Purkinje cell (primary cell): ENCODE measurements around the gene IGSF6. TPM values are rescaled to one million over a fixed set of nuclear protein-coding genes. Genes with fewer than 3 reads are reported as not detected.

Source experiments
- polyA plus RNA-seq: library from polyadenylated mRNA; unstranded; fragments of >200 nt; fragmentation: Nextera tagmentation; gene quantifications from 2 replicates; pipeline ENCODE4 v1.2.1, GENCODE V29; 2014

Gene IGSF6
- polyA plus RNA-seq = 0.14 and 0.65 TPM in 2 replicates

GRCh38 chr16:21652453-21652852, at the start of gene IGSF6:
Gene IGSF6, minus strand, starts transcription at chr16:21652608. Its CDS starts 10 bp downstream, at chr16:21652598.

GRCh38 chr16:21663889-21664647, 11.7 kb upstream of the IGSF6 start, which contains the start of gene OTOA:
Gene OTOA, plus strand, starts transcription at chr16:21663968. Its CDS starts 14,547 bp downstream, at chr16:21678515.

GRCh38 chr16:21599122-21600030, 53.0 kb downstream of the IGSF6 start, which contains the start of gene METTL9:
Gene METTL9, plus strand, starts transcription at chr16:21599577. Its CDS starts 157 bp downstream, at chr16:21599734.

Other genes starting within 250 kb of the IGSF6 start
- gene METTL9, start 53.0 kb downstream of the IGSF6 start, polyA plus RNA-seq = 52.7 and 54.3 TPM in 2 replicates
- gene OTOA, start 11.4 kb upstream of the IGSF6 start, polyA plus RNA-seq = 0.38 TPM in 1 of 2 replicates, not detected in the other
- 6.4 and 6.8 TPM in 2 replicates for gene NPIPB4, start 205.1 kb upstream of the IGSF6 start, polyA plus RNA-seq